HG03025 (cell line): ENCODE measurements around the gene ZBP1.
"Not testable (repeated sequence)": the region's sequence is repeated elsewhere in the genome, so short reads cannot be mapped to it uniquely, and the experiment has no call there.

ENCODE experiments used
- ATAC-seq: cut with Tn5 transposase; IDR thresholded peaks from one replicate; pipeline ENCODE4 v1.9.1; 2021; ENCODE audit warnings: mild to moderate bottlenecking, moderate library complexity; ENCODE audit not compliant: unreplicated experiment, low FRiP score

Gene ZBP1

DNA sequence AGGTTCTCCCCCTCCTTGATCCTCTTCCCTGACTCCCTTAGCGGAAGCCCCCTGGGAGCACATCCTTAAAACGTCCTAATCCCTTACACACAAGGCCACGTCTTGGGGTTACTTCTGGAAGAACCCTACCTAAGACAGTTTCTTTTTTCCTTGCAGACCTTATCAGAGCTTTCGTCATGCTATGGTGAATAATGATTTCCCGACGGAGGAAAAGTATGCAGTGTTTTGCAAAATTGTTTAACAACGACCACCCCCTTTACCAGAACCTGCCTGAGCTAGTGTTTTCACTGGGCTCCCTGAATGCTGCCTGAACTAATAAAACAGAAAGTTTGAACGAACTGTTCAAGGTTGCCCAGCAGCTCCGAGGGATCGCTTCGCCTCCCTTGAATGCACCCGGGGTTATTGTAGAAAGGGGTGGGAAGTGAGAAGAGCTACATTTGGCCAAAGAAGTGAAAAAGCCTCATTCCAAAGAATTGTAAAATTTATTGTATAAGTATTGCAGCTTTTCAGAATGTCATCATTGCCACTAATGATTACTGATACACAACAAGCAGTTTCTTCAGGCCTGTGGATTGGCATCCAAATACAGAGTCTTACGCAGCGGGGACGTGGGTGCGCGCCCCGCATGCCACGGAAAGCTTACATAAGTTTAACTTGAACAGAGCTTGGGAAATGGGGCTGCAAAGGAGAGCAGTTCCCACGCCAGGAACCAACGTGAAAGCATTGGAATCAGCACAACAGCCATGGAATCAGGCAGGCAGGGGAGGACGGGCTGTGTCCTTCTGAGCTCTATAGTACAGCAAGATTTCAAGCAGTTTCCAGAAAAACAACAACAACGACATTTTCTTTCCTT is 27.9 kb upstream of the ZBP1 start:
- no peak for ATAC-seq

DNA sequence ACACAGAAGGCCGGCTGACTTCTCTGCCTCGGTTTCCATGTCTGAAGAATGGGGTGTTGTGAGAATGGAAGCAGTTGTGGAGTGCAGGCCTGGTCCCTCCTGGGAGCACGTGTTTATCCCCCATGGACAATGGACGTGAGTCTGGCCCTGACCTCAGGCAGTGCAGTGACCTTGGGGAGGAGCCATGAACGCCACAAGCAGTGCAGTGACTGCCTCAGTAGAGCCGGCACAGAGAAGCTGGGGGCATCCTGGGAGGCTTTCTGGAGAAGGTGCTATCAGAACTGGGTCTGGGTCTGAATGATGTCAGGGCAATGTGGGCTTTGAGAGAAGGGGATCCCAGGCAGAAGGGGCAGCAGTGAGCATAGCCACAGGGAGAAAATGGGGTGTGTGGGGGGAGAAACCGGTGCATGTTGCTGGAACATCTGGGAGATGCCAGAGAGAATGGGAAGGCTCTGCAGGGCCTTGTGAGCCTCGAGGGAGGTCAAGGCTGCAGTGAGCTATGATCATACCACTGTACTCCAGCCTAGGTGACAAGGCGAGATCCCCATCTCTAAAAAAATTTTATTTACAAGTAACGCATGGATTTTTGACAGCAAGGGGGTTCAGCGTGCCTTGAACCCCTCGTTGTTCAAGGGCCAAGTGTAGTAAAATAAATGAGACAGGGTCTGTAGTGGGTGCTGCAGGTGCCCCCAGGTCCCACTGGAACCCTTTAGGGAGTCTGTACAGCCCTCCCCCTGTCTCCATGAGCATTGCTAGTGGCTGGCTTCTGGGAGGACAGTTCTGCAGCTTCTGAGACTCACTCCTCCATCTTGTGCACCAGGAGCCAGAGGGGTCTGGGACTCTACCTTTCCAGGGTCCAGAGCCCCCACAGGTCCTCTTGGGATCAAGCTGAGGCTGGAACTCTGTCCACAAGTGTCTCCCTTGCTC is 27.0 kb upstream of the ZBP1 start:
- ATAC-seq: no peak

GRCh38 chr20:57638895-57639236 is 18.6 kb upstream of the ZBP1 start:
- no peak for ATAC-seq

DNA sequence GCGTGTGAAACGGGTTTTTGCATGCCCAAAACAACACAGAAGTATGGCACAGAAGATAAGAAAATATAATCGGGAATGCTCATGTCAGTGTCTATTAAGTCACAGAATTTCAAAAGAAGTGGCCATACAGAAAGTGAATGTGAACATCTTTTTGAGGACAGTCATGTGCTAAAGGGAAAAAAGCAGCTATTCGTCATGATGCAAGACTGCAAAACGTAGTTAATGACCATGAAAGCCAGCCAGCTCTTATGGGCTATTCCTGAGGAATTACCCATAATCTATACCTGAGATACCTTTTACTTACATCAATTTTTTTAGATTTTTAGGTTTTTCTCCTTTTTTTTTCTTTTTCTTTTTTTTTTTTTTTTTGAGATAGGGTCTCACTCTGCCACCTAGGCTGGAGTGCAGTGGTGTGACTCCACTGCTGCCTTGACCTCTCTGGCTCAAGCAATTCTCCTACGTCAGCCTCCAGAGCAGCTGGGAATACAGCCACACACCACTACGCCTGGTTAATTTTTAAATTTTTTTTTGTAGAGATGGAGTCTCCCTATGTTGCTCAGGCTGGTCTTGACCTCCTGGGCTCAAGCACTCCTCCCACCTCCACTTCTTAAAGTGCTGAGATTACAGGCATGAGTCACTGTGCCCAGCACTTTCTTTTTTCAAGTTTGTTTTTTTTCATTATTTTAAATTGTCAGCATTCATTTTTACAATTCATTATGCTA is 18.1 kb upstream of the ZBP1 start:
- no peak for ATAC-seq

GRCh38 chr20:57633945-57634491 is 13.8 kb upstream of the ZBP1 start:
- ATAC-seq: no peak

DNA sequence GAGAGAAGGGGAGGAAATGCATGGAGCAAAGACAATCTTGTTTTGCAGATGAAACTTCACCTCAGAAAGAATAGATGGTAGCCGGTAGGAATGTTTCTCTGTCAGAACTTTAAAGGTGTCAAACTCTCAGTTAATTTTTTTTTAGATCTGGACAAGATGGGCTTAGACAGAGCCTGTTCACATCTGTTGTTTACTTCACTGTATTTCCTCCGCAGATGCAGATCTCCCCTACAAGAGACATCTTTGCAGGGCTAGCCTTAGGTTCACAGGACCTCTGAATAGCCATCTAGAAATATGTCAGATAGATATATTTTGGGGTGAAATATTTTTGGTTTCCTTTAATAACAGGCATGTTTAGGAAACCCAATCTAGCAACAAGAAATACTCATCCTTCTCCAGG is 12.1 kb upstream of the ZBP1 start:
- ATAC-seq: no peak

GRCh38 chr20:57630061-57630460 is 9.8 kb upstream of the ZBP1 start:
- no peak for ATAC-seq

- ATAC-seq: not testable (repeated sequence)
Observed at GRCh38 chr20:57629491-57629901, 9.3 kb upstream of the ZBP1 start.

- not testable (repeated sequence) for ATAC-seq
Observed at GRCh38 chr20:57628962-57629308, 8.7 kb upstream of the ZBP1 start.

GRCh38 chr20:57628047-57628961 is 8.1 kb upstream of the ZBP1 start:
- no peak for ATAC-seq

DNA sequence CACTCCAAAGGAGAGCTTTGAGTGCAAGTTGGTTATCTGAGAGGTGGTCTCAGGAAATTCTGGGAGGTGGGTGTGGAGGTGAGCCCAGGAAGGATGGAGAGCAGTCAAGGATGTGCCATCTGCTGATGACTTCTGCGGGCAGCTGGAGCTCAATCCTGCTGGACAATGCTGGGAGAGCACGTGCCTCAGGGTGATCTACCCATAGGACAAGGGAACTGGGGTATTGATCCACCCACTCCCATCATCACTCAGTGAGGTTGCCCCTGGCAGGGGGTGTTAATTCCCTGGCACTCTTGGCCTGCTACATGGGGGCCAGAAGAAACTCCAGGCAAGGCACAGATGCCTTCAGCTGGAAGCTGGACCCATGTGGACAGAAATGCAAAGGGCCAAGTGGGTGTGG is 7.1 kb upstream of the ZBP1 start:
- no peak for ATAC-seq

DNA sequence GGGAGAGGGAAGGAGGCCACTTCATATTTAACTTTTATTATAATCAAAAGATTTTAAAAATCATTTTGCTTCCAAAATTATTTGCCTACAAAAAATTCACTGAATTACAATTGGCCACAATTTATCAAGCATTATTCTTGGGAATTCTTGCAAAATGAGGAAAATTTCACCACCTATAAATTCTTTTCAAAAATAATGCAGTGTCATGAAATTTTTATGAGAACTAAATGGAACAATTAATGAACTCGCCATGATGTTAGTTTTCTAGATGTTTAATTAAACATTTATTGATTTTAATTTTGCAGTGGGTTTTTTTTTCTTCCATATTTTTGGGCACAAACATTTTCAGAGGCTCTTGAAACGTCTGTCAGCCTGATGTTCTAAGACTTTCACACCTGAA is 5.8 kb upstream of the ZBP1 start:
- no peak for ATAC-seq

- no peak for ATAC-seq
Observed at GRCh38 chr20:57625181-57625958, 5.1 kb upstream of the ZBP1 start.

DNA sequence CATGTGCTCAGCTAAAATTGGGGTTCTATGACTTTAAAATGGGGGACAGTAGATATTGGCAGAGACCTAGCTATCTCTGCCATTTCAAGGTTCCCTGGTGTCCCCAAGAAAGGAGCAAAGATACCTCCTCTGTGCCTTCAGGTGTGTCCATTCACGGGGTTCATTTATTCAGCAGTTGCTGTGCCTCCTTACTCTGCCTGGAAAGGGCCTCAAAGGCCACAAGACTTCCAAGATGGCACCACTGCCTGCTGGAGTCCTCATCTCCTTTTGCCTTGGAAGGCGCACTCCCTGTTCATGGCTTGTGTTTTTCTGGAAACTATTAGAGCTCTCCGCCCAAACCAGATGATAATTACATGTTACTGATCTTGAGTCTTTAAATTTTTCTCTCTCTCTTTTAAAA is 3.9 kb upstream of the ZBP1 start:
- ATAC-seq: no peak

DNA sequence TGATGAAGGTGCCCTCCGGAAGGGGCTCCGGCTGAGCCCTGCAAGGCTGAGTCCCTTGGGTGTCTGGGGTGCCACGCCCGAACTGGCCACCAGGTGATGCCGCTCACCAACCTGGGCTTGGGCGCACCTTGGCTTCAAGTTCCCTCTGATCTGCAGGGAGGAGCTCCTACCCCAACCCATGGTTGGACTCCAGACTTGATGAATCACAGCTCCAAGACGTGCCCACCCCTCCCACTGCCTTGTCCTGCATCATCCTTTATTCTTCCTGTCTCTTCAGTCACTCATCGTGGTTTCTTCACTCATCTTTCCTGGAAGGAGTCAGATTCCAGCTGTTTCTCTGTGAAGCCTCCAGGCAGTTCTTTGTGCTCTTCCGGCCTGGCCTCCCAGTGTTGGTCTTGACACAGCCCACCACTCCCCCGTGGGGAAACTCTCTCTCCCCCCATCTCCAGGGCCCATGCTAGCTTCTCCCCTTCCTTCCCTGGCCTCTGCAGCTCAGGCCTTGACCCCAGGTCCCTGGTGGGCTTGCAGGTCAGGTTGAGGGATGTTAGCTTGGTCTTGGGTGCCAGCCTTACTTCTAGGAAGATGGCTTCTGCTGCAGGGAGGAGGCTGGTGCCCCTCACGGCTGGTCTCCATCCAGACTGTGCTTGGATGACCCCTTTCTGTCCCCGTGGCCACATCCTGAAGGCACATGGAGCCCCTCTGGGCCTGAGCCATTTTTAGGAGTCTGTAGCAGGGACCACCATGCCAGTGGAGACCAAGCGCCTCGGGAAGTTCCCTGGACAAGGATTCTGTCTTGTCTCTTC is 2.6 kb upstream of the ZBP1 start:
- no peak for ATAC-seq

DNA sequence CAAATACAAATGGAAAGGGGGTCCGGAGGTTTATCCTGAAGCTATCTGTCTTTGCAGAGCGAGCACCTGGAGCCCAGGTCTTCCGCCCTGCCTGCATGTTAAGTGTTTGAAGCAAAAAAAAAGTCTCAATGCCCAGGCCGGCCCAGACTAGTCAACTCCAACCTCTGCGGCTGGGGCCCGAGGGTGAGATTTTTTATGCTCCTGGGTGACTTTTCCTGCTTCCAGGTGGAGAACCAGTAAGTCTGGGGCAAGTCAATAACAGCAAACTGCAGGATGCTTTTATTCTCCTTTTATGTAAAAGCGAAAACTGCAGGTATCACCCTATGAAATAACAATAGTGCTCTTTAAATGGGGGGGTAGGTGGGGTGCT is 2.0 kb upstream of the ZBP1 start:
- no peak for ATAC-seq

DNA sequence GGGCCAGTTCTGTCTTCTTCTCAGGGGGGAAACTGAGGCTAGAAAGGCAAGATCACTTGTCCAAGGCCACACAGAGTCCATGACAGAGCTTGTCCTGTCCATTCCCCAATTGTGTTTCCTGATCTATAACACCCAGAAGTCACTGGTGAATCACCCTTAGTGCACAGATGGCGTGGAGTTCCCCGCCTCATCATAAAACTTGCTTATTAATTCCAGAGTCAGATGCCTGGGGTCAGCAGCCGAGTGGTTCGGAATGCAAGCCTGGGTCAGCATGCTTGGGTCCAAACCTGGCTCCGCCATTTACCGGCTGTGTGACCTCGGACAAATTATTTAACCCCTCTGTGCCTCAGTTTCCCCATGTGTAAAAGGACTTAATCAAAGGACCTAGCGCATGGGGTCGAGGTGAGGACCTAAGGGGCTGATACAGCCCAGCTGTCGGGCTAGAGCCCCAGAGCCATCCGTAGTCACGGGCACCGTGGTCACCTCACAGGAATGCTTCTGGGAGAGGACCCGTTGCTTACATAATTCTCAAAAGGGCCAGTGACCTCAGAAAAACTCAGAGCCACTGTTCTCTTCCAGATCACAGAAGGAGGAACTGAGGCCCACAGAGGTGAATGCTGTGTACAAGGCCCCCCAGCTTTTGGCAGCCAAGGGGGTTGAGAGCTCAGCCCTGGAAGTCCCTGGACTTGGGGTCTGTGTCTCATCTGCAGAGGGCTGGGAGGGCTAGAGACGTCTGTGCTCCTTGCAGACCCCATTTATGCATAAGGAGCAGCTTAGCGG is 1.4 kb upstream of the ZBP1 start:
- no peak for ATAC-seq

DNA sequence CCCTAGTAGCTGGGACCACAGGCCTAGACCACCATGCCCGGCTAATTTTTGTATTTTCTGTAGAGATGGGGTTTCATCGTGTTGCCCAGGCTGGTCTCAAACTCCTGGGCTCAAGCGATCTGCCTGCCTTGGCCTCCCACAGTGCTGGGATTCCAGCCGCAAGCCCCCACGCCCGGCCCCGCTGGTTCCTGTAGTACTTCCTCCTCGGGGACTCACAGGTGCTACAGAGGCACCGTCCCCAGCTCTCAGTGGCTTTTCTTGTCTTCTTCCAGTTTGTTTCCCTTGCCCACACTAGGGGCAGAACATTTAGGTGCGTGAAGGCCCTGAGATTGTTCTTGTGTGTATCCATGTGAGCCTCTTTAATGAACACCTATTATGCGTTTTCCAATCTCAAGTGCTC is 773 bp upstream of the ZBP1 start:
- ATAC-seq: no peak
